Measurements from ENCODE around the gene USP8.
A peak's percentile ranks its signal among the peaks of the same experiment; 100 is the strongest.
"Not testable (repeated sequence)": the region's sequence is repeated elsewhere in the genome, so short reads cannot be mapped to it uniquely, and the experiment has no call there.

USP8 gene

DNA sequence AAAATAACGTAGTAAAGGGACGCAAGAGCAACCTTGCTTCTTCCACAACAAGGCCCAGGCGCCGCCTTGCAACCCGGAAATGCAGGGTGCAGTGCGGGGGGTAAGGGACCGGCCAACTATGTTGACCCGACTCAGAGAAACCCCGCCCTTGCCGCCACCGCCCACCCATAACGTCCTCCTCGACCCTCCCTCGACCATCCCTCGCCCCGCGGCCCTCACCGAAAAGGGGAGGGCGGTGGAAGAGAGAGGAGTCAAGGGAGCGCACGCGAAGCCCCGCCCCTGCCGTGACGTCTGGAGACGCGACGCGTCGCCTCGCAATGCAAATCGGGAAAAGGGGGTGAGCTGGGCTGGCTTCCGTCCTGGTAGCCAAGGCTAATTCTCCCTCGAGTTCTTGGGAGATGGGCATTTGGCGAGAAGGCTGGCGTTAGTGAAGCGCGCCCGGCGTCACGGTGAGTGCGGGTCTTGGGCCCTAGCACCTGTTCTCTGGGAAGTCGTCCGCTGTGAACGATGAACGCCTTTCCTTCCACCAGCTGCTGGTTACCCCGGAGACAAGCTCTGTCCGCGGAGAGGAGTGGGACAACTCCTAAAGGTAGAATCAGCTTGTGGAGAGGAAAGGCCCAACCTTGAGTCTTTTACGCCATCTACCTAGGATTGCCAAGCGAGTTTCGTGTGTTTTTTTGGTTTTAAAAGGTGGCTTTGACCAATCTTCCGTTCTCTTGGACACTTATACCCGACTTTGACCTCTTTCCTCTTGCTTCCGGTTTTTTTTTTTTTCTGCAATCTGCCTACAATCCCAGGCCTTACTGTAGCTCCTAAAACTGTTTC, at the start of gene USP8:
Gene USP8, plus strand, starts transcription at position 340 of the 825 bp plus-strand sequence. CDS start 14,669 bp downstream, outside the sequence.
- H3K4me3 ChIP-seq (ENCODE audit: low read depth, low read length) = peak within 1 kb of the TSS; percentile 96

DNA sequence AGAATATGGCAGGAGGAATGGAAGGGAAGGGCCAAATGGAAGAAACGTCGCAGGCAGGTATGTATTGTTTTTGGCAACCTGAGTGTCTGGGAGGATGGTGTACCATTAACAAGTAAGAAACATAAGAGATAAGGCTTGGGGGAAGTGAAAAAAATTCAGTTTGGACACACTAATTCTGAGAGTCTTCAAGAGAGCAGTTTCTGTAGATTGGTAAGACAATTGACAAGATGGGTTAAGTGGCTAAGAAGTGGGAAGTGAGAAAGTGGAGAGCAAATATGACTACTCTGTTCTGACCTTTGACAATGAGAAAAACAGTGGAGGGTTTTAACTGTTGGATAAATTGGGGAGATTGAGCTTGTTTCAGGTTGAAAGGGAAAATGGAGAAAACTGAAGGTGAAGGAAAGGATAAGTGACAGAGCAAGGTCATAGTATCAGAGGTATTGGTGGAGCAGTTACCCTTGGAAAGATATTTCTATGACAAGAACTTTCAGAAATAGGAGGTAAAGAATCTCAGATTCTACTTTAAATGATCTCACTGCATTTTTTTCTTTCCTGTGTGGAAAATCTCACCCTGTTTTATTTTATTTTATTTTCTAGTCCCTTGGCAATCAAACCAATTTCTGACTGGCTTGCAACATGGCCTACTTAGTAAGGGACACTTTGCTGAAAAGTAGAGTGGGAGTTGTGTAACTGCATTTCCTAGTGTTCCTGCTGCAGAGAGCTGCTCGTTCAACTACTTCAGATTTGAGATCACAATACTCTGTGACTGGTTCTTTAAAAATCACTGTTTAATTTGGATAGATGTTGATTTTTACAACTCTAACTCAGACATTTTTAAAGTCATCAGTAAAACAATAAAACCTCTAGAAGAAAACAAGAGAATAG, 46.1 kb upstream of the USP8 start:
- no peak overlapping the region for H3K4me3 ChIP-seq (ENCODE audit: low read depth, low read length)

DNA sequence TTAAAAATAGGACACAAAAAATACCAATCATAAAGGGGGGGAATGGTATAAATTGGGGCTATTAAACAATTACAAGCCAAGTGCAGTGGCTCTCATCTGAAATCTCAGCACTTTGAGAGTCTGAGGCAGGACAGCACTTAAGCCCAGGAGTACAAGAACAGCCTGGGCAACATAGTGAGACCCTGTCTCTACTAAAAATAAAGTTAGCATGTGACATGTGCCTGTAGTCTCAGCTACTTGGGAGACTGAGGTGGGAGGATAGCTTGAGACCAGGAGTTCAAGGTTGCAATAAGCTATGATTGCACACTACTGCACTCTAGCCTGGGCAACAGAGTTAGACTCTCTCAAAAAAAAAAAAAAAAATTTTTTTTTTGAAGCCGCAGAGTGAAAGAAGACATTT, 45.4 kb upstream of the USP8 start:
- H3K4me3 ChIP-seq (ENCODE audit: low read depth, low read length) = no peak overlapping the region

DNA sequence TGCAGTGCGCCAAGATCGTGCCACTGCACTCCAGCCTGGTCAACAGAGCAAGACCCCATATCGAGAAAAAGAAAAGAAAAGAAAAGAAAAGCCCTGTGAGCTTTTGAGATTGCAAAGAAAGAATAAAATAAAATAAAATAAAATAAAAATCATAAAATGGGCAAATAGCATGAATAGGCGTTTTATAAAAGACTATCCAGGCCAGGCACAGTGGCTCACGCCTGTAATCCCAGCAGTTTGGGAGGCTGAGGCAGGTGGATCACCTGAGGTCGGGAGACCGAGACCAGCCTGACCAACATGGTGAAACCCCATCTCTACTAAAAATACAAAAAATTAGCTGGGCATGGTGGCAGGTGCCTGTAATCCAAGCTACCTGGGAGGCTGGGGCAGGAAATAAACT, 44.8 kb upstream of the USP8 start:
- not testable (repeated sequence) for H3K4me3 ChIP-seq (ENCODE audit: low read depth, low read length)

DNA sequence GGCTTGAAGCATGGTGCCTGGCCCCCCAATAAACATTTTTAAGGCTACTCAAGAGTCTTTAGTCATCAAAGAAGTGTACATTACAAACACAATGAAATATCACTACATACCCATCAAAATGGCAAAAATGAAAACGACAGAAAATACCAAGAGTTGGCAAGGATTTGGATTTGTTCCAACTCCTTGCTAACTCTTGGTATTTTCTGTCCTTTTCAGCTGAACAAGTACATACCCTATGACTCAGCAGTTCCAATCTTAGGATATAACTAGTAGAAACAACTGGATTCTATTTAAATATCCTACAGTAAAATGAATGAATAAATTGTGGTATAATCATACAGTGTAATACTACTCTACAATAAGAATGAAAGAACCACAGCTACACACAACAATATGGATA, 44.1 kb upstream of the USP8 start:
- H3K4me3 ChIP-seq (ENCODE audit: low read depth, low read length) = no peak overlapping the region

DNA sequence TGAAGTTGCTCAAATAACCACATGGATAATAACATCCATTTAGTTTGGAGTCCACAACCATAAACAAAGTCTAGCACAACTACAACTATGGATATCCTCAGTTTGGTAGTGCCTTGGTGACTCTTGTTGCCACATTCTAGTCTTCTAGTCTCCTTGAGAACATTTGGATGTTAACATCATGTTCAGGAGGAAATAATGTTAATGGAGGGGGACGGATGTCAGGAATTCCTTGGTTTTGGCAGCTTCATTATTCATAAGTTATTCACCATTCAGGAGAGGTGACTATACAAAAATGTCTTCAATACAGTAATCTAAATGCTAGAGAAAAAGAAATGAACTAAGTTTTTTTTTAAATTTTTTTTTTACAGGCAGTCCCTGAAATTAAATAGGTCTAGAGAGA, 42.8 kb upstream of the USP8 start:
- H3K4me3 ChIP-seq (ENCODE audit: low read depth, low read length) = no peak overlapping the region

DNA sequence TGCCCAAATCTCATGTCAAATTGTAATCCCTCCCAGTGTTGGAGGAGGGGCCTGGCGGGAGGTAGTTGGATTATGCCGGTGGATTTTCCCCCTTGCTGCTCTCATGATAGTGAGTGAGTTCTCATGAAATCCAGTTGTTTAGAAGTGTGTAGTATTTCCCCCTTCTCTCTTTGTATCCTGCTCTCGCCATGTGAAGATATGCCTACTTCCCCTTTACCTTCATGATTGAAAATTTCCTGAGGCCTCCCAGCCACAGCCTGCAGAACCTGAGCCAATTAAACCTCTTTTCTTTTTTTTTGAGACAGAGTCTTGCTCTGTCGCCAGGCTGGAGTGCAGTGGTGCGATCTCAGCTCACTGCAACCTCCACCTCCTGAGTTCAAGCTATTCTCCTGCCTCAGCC, 41.8 kb upstream of the USP8 start:
- H3K4me3 ChIP-seq (ENCODE audit: low read depth, low read length) = not testable (repeated sequence)

DNA sequence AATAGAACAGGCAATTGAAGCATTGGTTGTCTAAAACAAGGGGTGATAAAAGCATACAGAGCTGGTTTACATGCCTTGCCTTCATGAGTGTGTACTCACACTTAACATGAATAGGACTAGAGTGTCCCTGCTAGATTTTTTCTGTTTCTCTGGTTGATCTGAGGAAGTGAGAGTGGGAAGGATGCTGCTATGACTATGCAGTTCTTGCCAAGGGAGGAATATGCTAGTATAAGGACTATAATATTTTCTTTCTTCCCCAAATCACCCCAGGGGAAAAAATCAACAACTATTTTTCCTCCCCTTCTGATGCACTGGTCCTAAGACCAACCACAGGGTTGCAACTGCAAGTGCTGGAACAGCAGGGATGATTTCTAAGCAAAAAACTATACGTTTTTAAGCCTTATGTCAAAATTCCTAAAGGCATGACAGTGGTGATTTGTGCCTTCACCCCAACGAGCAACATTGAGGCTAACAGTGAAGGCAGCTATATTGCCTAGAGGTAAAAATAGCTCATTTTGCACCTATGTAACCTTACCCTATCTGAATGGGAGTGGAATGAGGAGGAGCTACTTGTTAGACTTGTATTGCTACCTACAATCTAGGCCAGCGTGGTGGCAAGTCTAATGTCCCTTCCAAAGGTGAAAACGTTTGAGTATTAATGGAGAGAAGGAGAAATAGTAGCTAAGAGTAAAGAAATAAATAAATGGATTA, 33.5 kb upstream of the USP8 start:
- H3K4me3 ChIP-seq (ENCODE audit: low read depth, low read length) = no peak overlapping the region

DNA sequence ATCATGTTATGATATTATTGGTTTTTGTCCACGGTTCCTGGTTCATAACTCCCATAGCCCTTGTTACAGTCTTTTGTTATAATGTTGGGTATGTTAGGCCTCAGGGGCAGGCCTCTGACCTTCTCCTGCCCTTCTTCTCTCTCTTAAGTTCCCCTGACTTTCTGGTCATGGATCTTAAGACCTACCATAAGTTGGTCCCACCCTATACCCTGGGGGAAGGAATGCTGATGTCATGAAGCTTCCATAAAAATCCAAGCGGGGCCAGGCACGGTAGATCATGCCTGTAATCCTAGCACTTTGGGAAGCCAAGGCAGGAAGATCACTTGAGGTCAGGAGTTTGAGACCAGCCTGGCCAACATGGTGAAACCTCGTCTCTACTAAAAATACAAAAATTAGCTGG, 32.6 kb upstream of the USP8 start:
- not testable (repeated sequence) for H3K4me3 ChIP-seq (ENCODE audit: low read depth, low read length)

DNA sequence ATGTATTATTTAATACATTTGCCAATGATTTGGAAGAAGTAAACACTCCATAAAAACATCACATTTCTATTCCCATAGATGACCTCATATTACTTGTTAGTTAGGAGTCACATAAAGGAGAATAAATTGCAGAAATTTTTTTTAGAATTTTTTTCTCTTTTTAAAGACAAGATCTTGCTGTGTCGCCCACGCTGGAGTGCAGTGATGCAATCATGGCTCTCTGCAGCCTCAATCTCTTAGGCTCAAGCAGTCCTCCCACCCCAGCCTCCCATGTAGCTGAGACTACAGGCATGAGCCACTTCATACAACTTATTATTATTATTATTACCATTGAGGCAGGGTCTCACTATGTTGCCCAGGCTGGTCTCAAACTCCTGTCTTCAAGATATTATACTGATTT, 12.3 kb upstream of the USP8 start:
- H3K4me3 ChIP-seq (ENCODE audit: low read depth, low read length) = no peak overlapping the region

DNA sequence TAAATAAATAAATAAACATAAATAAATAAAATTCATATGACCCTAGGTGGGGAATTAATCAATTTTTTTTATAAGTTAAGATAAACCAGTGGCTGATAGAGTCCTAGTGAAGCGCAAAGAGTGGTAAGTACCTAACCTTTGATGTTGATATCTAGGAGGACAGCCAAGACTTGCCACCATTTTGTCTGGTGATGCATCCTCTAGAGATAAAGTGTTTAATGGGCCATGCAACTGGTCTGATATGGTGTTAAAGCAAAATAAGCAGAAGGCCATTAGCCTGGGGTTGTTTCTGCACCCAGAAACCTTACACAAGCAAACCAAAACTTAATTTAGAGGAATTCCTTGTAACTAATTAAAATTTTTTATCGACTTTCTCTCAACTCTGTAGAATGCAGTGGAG, 9.6 kb upstream of the USP8 start:
- no peak overlapping the region for H3K4me3 ChIP-seq (ENCODE audit: low read depth, low read length)

DNA sequence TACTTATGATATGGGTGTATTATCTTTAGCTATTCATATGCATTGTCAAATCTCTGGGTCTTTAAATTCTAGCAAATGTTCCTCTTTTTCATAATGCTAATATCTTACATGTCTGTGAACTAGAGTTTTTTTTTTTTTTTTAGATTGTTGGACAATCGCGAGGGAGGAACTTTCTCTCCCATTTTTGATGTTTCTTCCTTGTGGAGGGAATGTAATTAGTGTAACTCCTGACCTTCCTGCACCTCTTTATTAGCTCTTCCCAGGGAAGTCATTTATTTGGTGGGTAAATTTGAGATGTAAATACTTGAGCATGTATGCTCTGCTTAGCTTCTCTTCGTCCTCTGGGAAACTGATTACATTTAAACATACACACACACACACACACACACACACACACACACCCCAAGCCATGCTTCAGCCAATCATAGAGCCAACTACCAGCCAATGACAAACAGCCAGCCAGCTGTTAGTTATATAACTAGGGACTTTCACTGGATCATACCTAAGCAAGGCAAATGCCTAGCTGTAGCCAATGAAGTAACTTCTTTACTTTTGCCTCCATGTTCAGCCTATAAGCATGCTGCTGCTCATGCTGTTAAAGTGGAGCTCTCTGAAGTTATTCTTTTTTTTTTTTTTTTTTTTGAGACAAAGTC, 8.3 kb upstream of the USP8 start:
- H3K4me3 ChIP-seq (ENCODE audit: low read depth, low read length) = no peak overlapping the region

DNA sequence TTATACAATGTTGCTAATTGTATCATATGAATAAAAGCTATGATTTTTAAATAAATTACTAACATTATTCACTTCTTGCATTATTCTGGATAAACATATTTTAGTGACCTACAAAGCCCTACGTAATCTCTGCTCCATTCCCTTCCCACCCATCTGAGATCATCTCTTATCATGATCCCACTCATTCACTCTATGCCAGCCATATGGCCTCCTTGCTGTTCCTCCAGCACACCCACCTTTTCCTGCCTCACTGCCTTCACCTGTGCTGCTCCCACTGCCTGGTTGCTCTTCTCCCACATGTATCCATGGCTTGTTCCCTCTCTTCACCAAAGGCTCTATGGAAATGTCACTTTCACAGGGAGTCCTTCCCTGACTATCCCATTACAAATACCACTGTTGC, 7.3 kb upstream of the USP8 start:
- H3K4me3 ChIP-seq (ENCODE audit: low read depth, low read length) = no peak overlapping the region

DNA sequence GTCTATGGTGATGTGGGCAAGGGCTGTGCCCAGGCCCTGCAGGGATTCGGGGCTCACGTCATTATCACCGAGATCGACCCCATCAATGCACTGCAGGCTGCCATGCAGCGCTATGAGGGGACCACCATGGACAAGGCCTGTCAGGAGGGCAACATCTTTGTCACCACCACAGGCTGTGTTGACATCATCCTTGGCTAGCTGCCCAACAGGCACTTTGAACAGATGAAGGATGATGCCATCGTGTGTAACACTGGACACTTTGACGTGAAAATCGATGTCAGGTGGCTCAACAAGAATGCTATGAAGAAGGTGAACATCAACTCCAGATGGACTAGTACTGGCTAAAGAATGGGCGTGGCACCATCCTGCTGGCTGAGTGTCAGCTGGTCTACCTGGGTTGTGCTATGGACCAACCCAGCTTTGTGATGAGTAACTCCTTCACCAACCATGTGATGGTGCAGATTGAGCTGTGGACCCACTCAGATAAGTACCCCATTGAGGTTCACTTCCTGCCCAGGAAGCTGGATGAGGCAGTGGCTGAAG, 6.1 kb upstream of the USP8 start:
- H3K4me3 ChIP-seq (ENCODE audit: low read depth, low read length) = no peak overlapping the region

DNA sequence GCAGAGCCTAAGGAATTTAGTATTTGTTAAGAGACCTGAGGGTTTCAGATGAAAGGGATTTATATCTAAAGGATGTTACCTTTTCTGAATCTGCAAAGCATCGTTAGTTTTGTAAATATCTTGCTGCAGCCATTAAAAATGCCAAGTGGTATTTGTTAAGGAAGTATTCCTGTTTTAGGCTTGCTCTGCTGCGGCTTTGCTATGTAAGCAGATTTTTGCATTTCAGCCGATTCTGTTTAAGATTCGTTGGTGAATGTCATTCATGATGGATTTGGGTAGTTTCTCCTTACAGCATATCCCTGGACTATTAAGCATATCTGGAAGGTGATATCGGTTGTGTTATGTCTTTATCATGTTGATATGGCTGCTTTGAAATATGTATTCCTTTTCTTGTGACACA, 1.0 kb downstream of the USP8 start:
- H3K4me3 ChIP-seq (ENCODE audit: low read depth, low read length) = peak overlapping the region; percentile 96

DNA sequence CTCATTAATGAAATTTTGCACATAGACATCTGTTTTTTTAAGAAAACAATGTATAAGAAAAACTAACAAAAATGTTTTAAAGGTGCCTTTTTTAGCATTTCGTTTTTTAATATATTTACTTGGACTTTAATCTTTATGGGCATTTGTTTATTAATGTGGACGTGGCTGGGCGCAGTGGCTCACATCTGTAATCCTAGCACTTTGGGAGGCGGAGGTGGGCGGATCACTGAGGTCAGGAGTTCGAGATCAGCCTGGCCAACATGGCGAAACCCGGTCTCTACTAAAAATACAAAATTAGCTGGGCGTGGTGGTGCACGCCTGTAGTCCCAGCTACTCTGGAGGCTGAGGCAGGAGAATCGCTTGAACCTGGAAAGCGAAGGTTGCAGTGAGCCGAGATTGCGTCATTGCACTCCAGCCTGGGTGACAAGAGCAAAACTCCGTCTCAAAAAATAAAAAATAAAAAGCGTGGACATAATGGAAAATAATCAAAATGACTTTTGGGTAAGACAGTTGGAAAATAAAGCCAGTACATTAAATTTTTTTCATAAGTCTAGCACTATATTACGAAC, 1.6 kb downstream of the USP8 start:
- H3K4me3 ChIP-seq (ENCODE audit: low read depth, low read length) = not testable (repeated sequence)

DNA sequence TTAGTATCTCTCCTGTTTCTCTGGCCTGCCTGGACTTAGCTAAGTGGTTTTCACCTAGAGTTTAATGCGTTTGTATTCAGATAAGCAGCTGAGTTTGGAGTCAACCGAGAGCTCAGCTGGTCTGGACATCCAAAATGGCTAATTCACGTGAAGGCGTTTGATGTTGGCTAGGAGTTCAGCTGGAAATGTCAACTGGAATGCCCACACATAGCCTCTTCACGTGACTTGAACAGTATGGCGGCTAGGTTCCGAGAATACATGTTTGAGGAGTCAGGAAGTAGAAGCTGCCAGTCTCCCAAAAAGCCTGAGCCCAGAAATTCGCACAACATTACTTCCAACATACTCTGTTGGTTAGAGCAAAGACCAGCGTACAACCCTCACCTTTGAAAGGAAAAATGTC, 2.2 kb downstream of the USP8 start:
- H3K4me3 ChIP-seq (ENCODE audit: low read depth, low read length) = no peak overlapping the region

DNA sequence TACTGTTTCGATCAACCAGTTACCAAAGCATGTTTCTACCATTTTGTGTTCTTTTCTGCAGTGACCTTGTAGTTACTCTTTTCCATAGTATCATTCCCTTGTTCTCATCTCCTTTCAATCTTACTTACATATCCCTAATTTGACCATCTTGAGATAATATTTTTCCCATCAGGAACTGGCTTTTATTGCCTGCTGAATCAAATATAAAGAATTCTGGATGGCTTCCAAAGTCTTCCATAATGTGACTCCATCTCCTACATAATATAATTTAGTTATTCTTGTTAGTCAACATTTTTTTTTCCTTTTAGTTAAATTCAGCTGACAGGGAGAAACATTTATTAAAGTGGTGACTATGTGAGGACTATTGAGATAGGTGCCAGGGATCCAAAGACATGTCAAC, 7.0 kb downstream of the USP8 start:
- H3K4me3 ChIP-seq (ENCODE audit: low read depth, low read length) = no peak overlapping the region

DNA sequence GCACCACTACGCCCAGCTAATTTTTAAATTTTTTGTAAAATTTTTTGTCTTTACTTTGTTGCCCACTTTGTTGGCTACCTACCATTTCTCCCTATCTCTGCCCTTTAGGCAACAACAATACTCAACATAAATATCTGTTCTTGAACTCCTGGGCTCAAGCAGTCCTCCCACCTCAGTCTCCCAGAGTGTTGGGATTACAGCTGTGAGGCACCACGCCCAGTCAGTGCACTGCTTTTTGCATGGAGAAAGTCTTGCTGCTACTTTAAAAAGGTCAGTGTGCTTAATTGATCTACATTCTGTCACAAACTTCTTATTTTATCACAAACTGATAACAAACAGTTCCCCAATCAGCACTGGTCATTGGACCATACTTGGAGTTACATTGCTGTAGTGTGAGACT, 8.0 kb downstream of the USP8 start:
- H3K4me3 ChIP-seq (ENCODE audit: low read depth, low read length) = no peak overlapping the region

DNA sequence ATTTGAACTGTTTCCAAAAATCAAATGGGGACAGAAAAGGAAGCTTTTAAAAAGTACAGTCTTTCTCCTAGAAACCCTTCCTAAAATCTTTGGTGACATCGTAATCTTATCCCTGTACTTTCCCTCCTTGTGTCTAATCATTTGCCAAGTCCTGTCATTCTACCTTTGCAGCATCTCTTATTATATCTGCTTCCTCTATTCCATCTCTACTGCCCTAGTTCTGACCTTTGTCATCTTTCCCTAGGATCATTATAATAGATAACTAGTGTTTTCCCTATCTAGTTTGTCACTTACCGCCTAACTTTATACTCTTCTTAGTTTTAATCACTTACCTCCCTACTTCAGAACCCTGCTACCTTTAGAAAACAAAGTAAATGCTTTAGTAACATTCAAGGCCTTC, 11.6 kb downstream of the USP8 start:
- H3K4me3 ChIP-seq (ENCODE audit: low read depth, low read length) = no peak overlapping the region
